GM12892 (cell line): ENCODE measurements around the gene NOP10.

Experiments
- POLR2A ChIP-seq: IDR thresholded peaks from 2 replicates; pipeline ENCODE4 v1.6.1; 2011; ENCODE audit warnings: low read depth, low read length, control low read depth
- POLR2AphosphoS5 ChIP-seq: IDR thresholded peaks from 2 replicates; pipeline ENCODE4 v1.6.1; 2011; ENCODE audit warnings: low read depth, low read length, control low read depth
- TAF1 ChIP-seq: IDR thresholded peaks from 2 replicates; pipeline ENCODE4 v1.6.1; 2011; ENCODE audit warnings: low read depth, mild to moderate bottlenecking, control low read depth, low read length, borderline replicate concordance

- TF ChIP-seq POLR2A (no peak), POLR2AphosphoS5 (no peak), TAF1 (no peak)
These were observed 15.4 kb upstream of the NOP10 start for GRCh38 chr15:34358367-34358766.
